GM23338 (cell line): ENCODE results near the gene PPCDC.

ENCODE experiments used
- EZH2 ChIP-seq: fragments of 200-600 bp; sonication (generic); IDR thresholded peaks from one replicate; pipeline ENCODE4 v1.8.0; 2017; ENCODE audit warnings: antibody characterized with exemption, mild to moderate bottlenecking, low read depth; ENCODE audit not compliant: unreplicated experiment
- EZH2phosphoT487 ChIP-seq: fragments of 200-600 bp; sonication (generic); IDR thresholded peaks from one replicate; pipeline ENCODE4 v1.8.1; 2018; ENCODE audit warnings: antibody characterized with exemption; ENCODE audit not compliant: unreplicated experiment
- JUNB ChIP-seq: IDR thresholded peaks from one replicate; pipeline ENCODE4 v1.6.1; 2016; ENCODE audit warnings: antibody characterized with exemption; ENCODE audit not compliant: unreplicated experiment
- NANOG ChIP-seq: IDR thresholded peaks from 2 replicates; pipeline ENCODE4 v1.6.1; 2016; ENCODE audit warnings: antibody characterized with exemption, borderline replicate concordance
- POLR2AphosphoS5 ChIP-seq: IDR thresholded peaks from 2 replicates; pipeline ENCODE4 v1.6.1; 2016; ENCODE audit warnings: antibody characterized with exemption, low read depth
- STAT1 ChIP-seq: IDR thresholded peaks from one replicate; pipeline ENCODE4 v1.6.1; 2016; ENCODE audit warnings: antibody characterized with exemption; ENCODE audit not compliant: unreplicated experiment
- ZNF114 ChIP-seq: fragments of 250-450 bp; sonication (Bioruptor Pico); IDR thresholded peaks from 2 replicates; pipeline ENCODE4 v1.5.0; 2020; ENCODE audit warnings: mild to moderate bottlenecking, moderate library complexity
- ZNF331 ChIP-seq: fragments of 250-450 bp; sonication (Bioruptor Pico); IDR thresholded peaks from 2 replicates; pipeline ENCODE4 v1.5.0; 2020; ENCODE audit warnings: low read depth, mild to moderate bottlenecking, moderate library complexity
- TF ChIP-seq, protein P1 (sequence below), 2 experiments: fragments of 200-600 bp in 1 of 2; sonication (generic) in 1 of 2; conservative IDR thresholded peaks; 2 replicates each; pipeline versions ENCODE4 v1.5.1 to v1.6.1; 2016 to 2017; ENCODE audit warnings: antibody characterized with exemption in 2 of 2, low read depth in 2 of 2, mild to moderate bottlenecking in 2 of 2, moderate library complexity in 1 of 2
- TF ChIP-seq, protein P2 (sequence below): IDR thresholded peaks from one replicate; pipeline ENCODE4 v1.6.1; 2018; ENCODE audit warnings: antibody characterized with exemption; ENCODE audit not compliant: unreplicated experiment

DNA sequence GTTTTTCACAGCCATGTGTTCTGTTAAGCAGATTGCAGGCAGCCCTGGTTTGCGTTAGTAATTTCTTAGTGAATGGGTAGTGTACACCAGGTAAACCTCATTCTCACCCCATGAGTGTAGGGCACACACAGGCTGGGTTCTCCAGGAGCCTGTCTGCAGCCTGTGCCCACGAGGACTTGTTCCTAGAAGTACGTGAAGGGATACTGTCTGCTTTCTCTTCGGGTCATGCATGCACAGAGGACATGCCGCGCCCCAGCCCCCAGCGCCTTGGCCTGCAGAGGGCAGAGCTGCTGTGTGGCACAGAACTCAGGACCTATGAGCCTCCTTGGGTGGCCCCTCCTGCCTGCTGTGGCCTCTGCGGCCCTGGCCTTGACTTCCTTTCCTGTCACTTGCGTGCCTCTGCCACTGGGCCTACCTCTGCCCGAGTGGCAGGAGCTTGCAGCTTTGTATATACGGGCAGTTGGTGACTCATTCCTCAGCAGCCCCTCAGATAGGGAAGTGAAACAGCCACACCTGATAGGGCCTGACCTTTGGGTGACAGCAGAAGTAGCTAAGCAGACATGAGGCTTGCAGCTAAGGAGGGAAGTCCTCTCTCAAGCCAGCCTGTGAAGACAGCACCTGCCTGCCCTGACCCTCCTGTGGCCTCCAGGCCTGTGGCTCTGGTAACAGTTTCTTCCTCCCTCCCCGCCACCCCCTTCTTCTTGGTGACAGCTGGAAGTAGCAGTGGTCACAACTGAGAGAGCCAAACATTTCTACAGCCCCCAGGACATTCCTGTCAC lies 19.5 kb downstream of the PPCDC start:
- no peak for TF ChIP-seq EZH2phosphoT487
- no peak for TF ChIP-seq JUNB
- TF ChIP-seq, protein P1, sequence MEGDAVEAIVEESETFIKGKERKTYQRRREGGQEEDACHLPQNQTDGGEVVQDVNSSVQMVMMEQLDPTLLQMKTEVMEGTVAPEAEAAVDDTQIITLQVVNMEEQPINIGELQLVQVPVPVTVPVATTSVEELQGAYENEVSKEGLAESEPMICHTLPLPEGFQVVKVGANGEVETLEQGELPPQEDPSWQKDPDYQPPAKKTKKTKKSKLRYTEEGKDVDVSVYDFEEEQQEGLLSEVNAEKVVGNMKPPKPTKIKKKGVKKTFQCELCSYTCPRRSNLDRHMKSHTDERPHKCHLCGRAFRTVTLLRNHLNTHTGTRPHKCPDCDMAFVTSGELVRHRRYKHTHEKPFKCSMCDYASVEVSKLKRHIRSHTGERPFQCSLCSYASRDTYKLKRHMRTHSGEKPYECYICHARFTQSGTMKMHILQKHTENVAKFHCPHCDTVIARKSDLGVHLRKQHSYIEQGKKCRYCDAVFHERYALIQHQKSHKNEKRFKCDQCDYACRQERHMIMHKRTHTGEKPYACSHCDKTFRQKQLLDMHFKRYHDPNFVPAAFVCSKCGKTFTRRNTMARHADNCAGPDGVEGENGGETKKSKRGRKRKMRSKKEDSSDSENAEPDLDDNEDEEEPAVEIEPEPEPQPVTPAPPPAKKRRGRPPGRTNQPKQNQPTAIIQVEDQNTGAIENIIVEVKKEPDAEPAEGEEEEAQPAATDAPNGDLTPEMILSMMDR (conservative IDR thresholded peaks at IDR 0.05; ENCODE audit: low read depth in 2 of 2) = peak; percentile 50 to 87
- TF ChIP-seq POLR2AphosphoS5 = no peak
- TF ChIP-seq, protein P2, sequence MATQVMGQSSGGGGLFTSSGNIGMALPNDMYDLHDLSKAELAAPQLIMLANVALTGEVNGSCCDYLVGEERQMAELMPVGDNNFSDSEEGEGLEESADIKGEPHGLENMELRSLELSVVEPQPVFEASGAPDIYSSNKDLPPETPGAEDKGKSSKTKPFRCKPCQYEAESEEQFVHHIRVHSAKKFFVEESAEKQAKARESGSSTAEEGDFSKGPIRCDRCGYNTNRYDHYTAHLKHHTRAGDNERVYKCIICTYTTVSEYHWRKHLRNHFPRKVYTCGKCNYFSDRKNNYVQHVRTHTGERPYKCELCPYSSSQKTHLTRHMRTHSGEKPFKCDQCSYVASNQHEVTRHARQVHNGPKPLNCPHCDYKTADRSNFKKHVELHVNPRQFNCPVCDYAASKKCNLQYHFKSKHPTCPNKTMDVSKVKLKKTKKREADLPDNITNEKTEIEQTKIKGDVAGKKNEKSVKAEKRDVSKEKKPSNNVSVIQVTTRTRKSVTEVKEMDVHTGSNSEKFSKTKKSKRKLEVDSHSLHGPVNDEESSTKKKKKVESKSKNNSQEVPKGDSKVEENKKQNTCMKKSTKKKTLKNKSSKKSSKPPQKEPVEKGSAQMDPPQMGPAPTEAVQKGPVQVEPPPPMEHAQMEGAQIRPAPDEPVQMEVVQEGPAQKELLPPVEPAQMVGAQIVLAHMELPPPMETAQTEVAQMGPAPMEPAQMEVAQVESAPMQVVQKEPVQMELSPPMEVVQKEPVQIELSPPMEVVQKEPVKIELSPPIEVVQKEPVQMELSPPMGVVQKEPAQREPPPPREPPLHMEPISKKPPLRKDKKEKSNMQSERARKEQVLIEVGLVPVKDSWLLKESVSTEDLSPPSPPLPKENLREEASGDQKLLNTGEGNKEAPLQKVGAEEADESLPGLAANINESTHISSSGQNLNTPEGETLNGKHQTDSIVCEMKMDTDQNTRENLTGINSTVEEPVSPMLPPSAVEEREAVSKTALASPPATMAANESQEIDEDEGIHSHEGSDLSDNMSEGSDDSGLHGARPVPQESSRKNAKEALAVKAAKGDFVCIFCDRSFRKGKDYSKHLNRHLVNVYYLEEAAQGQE = no peak
- no peak for TF ChIP-seq ZNF331
- no peak for TF ChIP-seq EZH2
- no peak for TF ChIP-seq ZNF114 (CRISPR knock-in tag)
- no peak for TF ChIP-seq STAT1
- no peak for TF ChIP-seq NANOG
